Measurements from ENCODE around the gene ATF6.

- TF ChIP-seq CTCF (conservative IDR thresholded peaks at IDR 0.05 in 1 of 2, IDR thresholded peaks at IDR 0.05 in 1 of 2; ENCODE audit: low read depth in 1 of 2, low read length in 2 of 2) (peak; percentile 31 to 49), EZH2 (IDR thresholded peaks at IDR 0.05; ENCODE audit: low read length, missing control alignments) (no peak)
These were observed 2.5 kb upstream of the ATF6 start for GRCh38 chr1:161763522-161764098.

Measured in fibroblast of lung (primary cell).